Activated T-helper 1 cell treated with anti-CD3 and anti-CD28 coated beads, Interleukin-12 subunit alpha, Interleukin-12 subunit beta, Interleukin-2, Interleukin-4 antibody, amounts not matched to agents 30 ng/mL and 10 ng/mL and 1 ng/mL, durations not matched to agents 14 hours and 24 hours and 36 hours (primary cell): Measurements from ENCODE around the gene DMRT1. TPM values are rescaled to one million over a fixed set of nuclear protein-coding genes. Genes with fewer than 3 reads are reported as not detected.
"Not testable (repeated sequence)": the region's sequence is repeated elsewhere in the genome, so short reads cannot be mapped to it uniquely, and the experiment has no call there.

Experiments
- DNase-seq: peaks from one replicate; pipeline ENCODE4 v3.0.0; 2021; ENCODE audit warnings: low spot score
- H3K27ac Mint-ChIP-seq: one replicate; pipeline ENCODE4 v1.8.0; 2021; ENCODE audit warnings: mild to moderate bottlenecking, mixed read lengths
- H3K27me3 Mint-ChIP-seq: one replicate; pipeline ENCODE4 v1.8.0; 2022; ENCODE audit warnings: mild to moderate bottlenecking, moderate library complexity, mixed read lengths; ENCODE audit not compliant: insufficient read depth
- H3K36me3 Mint-ChIP-seq: one replicate; pipeline ENCODE4 v1.8.0; 2021; ENCODE audit warnings: low read depth, mixed read lengths
- H3K4me1 Mint-ChIP-seq: one replicate; pipeline ENCODE4 v1.8.0; 2021; ENCODE audit warnings: low read depth, mixed read lengths
- H3K4me3 Mint-ChIP-seq: one replicate; pipeline ENCODE4 v1.8.0; 2021; ENCODE audit warnings: mild to moderate bottlenecking, moderate library complexity, mixed read lengths
- H3K9me3 Mint-ChIP-seq: one replicate; pipeline ENCODE4 v1.8.0; 2021; ENCODE audit warnings: mixed read lengths
- intact Hi-C: fragments of 100-400 bp; cut with micrococcal nuclease; formaldehyde crosslinking; loops from one replicate; pipeline ENCODE4 v1.15.1; 2024
- total RNA-seq: library from RNA; stranded (reverse); gene quantifications from 2 replicates; pipeline ENCODE4 v1.2.3, GENCODE V29; 2022

Gene DMRT1
- total RNA-seq, 1 donor from 2014 or later = not detected

GRCh38 chr9:980640-981039 is 139.1 kb downstream of the DMRT1 start:
- Mint-ChIP-seq H3K9me3 (no peaks in the 10 kb centered on the region), H3K4me3 (no peak overlapping the region), H3K4me1 (no peaks in the 10 kb centered on the region), H3K36me3 (no peaks in the 10 kb centered on the region), H3K27me3 (peaks cover 80% of the 10 kb centered on the region), H3K27ac (no peak overlapping the region)
- intact Hi-C loops = no loop called here
- no peak for DNase-seq

- no peak for DNase-seq
- intact Hi-C loops = no loop called here
- H3K4me1 Mint-ChIP-seq = no peaks in the 10 kb centered on the region
- no peaks in the 10 kb centered on the region for H3K9me3 Mint-ChIP-seq
- no peak overlapping the region for H3K27ac Mint-ChIP-seq
- no peaks in the 10 kb centered on the region for H3K36me3 Mint-ChIP-seq
- H3K27me3 Mint-ChIP-seq = peaks cover 79% of the 10 kb centered on the region
- H3K4me3 Mint-ChIP-seq = no peak overlapping the region
Observed at GRCh38 chr9:981491-981898, 140.0 kb downstream of the DMRT1 start.

GRCh38 chr9:982394-983230 is 141.1 kb downstream of the DMRT1 start:
- Mint-ChIP-seq H3K4me3 (no peak overlapping the region), H3K27ac (no peak overlapping the region), H3K36me3 (no peaks in the 10 kb centered on the region), H3K4me1 (no peaks in the 10 kb centered on the region), H3K9me3 (no peaks in the 10 kb centered on the region), H3K27me3 (peaks cover 81% of the 10 kb centered on the region)
- intact Hi-C loops = no loop called here
- no peak for DNase-seq

GRCh38 chr9:994005-994404 is 152.5 kb downstream of the DMRT1 start:
- intact Hi-C loops = no loop called here
- Mint-ChIP-seq H3K27me3 (peaks cover 22% of the 10 kb centered on the region), H3K27ac (no peak overlapping the region), H3K4me3 (no peak overlapping the region), H3K36me3 (no peaks in the 10 kb centered on the region), H3K4me1 (peaks cover 6% of the 10 kb centered on the region), H3K9me3 (no peaks in the 10 kb centered on the region)
- no peak for DNase-seq

GRCh38 chr9:995192-995591 is 153.7 kb downstream of the DMRT1 start:
- DNase-seq = no peak
- peaks cover 6% of the 10 kb centered on the region for H3K4me1 Mint-ChIP-seq
- no peaks in the 10 kb centered on the region for H3K9me3 Mint-ChIP-seq
- H3K27ac Mint-ChIP-seq = no peak overlapping the region
- no peaks in the 10 kb centered on the region for H3K36me3 Mint-ChIP-seq
- peaks cover 20% of the 10 kb centered on the region for H3K27me3 Mint-ChIP-seq
- intact Hi-C loops = loop anchor here (1.0 kb wide), 1 partner anchor 16 kb away; no protein-coding TSS in a partner anchor
- H3K4me3 Mint-ChIP-seq = no peak overlapping the region

- Mint-ChIP-seq H3K9me3 (no peaks in the 10 kb centered on the region), H3K4me3 (no peak overlapping the region), H3K27ac (no peak overlapping the region), H3K27me3 (peaks cover 20% of the 10 kb centered on the region), H3K36me3 (no peaks in the 10 kb centered on the region), H3K4me1 (peaks cover 6% of the 10 kb centered on the region)
- intact Hi-C loops = loop anchor here (1.0 kb wide), 1 partner anchor 16 kb away; no protein-coding TSS in a partner anchor
- DNase-seq = no peak
Observed at GRCh38 chr9:995781-996180, 154.3 kb downstream of the DMRT1 start.

GRCh38 chr9:998299-999110 is 157.0 kb downstream of the DMRT1 start:
- intact Hi-C loops, DNase-seq, H3K27me3 Mint-ChIP-seq: not testable (repeated sequence)

GRCh38 chr9:1001838-1002237 is 160.3 kb downstream of the DMRT1 start:
- H3K27ac Mint-ChIP-seq = no peak overlapping the region
- peaks cover 2% of the 10 kb centered on the region for H3K27me3 Mint-ChIP-seq
- H3K4me3 Mint-ChIP-seq = no peak overlapping the region
- no peak for DNase-seq
- H3K36me3 Mint-ChIP-seq = no peaks in the 10 kb centered on the region
- H3K4me1 Mint-ChIP-seq = peaks cover 7% of the 10 kb centered on the region
- intact Hi-C loops = loop anchor here (10.0 kb wide), 1 partner anchor 497 kb away; the partner anchor contains the start of gene KANK1
- no peaks in the 10 kb centered on the region for H3K9me3 Mint-ChIP-seq

More at GRCh38 chr9:998299-999110, 157.0 kb downstream of the DMRT1 start:
- H3K4me1 Mint-ChIP-seq, H3K36me3 Mint-ChIP-seq, H3K4me3 Mint-ChIP-seq, H3K27ac Mint-ChIP-seq, H3K9me3 Mint-ChIP-seq: not testable (repeated sequence)

- peaks cover 2% of the 10 kb centered on the region for H3K27me3 Mint-ChIP-seq
- intact Hi-C loops = loop anchor here (10.0 kb wide), 1 partner anchor 498 kb away; the partner anchor contains the start of gene KANK1
- peaks cover 7% of the 10 kb centered on the region for H3K4me1 Mint-ChIP-seq
- no peaks in the 10 kb centered on the region for H3K9me3 Mint-ChIP-seq
- no peaks in the 10 kb centered on the region for H3K36me3 Mint-ChIP-seq
- H3K27ac Mint-ChIP-seq = no peak overlapping the region
- H3K4me3 Mint-ChIP-seq = no peak overlapping the region
- no peak for DNase-seq
Observed at GRCh38 chr9:1002678-1003077, 161.2 kb downstream of the DMRT1 start.

GRCh38 chr9:1005043-1005667 is 163.7 kb downstream of the DMRT1 start:
- H3K27ac Mint-ChIP-seq = no peak overlapping the region
- intact Hi-C loops = loop anchor here (1.0 to 10.0 kb wide), 2 partner anchors 111 to 500 kb away; partner anchors contain the start of gene KANK1

GRCh38 chr9:1007312-1007711 is 165.8 kb downstream of the DMRT1 start:
- intact Hi-C loops = loop anchor here (10.0 kb wide), 1 partner anchor 503 kb away; the partner anchor contains the start of gene KANK1
- H3K4me3 Mint-ChIP-seq = no peak overlapping the region
- peaks cover 2% of the 10 kb centered on the region for H3K27me3 Mint-ChIP-seq
- DNase-seq = no peak
- no peaks in the 10 kb centered on the region for H3K36me3 Mint-ChIP-seq
- H3K4me1 Mint-ChIP-seq = peaks cover 11% of the 10 kb centered on the region
- no peak overlapping the region for H3K27ac Mint-ChIP-seq
- no peaks in the 10 kb centered on the region for H3K9me3 Mint-ChIP-seq

More at GRCh38 chr9:1005043-1005667, 163.7 kb downstream of the DMRT1 start:
- H3K36me3 Mint-ChIP-seq = no peaks in the 10 kb centered on the region
- H3K4me3 Mint-ChIP-seq = no peak overlapping the region
- peak; percentile 4 for DNase-seq
- no peaks in the 10 kb centered on the region for H3K27me3 Mint-ChIP-seq
- peaks cover 11% of the 10 kb centered on the region for H3K4me1 Mint-ChIP-seq
- no peaks in the 10 kb centered on the region for H3K9me3 Mint-ChIP-seq

GRCh38 chr9:1008216-1008615 is 166.7 kb downstream of the DMRT1 start:
- H3K27ac Mint-ChIP-seq = no peak overlapping the region
- peaks cover 2% of the 10 kb centered on the region for H3K27me3 Mint-ChIP-seq
- H3K36me3 Mint-ChIP-seq = no peaks in the 10 kb centered on the region
- intact Hi-C loops = loop anchor here (10.0 kb wide), 1 partner anchor 503 kb away; the partner anchor contains the start of gene KANK1
- no peaks in the 10 kb centered on the region for H3K9me3 Mint-ChIP-seq
- peaks cover 11% of the 10 kb centered on the region for H3K4me1 Mint-ChIP-seq
- no peak for DNase-seq
- no peak overlapping the region for H3K4me3 Mint-ChIP-seq
